ENCODE results near the gene SCFD1. TPM values are rescaled to one million over a fixed set of nuclear protein-coding genes. Genes with fewer than 3 reads are reported as not detected.
A peak's percentile ranks its signal among the peaks of the same experiment; 100 is the strongest.

Gene SCFD1
- total and polyA plus RNA-seq, 10 of the 15 experiments (the other 5 are each of a cell fraction or from before 2014, with no cell fraction given): 61.5 to 98.4 (median 82.5) TPM

- Histone ChIP-seq H4K20me1 (ENCODE audit: control insufficient read depth, insufficient read depth) (no peaks in the 10 kb centered on the region), H3K27ac (ENCODE audit: control insufficient read depth, insufficient read depth) (no peak overlapping the region), H2AFZ (ENCODE audit: control insufficient read depth, low read depth, low read length) (no peak overlapping the region), H3K27me3 (replicated peaks in 1 of 2; ENCODE audit: control insufficient read depth in 2 of 2, insufficient read depth in 2 of 2, low read length in 1 of 2) (no peaks in the 10 kb centered on the region), H3K4me1 (ENCODE audit: control insufficient read depth, insufficient read depth, low read length) (no peaks in the 10 kb centered on the region), H3K36me3 (ENCODE audit: control insufficient read depth in 2 of 2, insufficient read depth in 2 of 2, low read length in 1 of 2) (peaks cover 2 to 4% of the 10 kb centered on the region in 2 experiments; a peak in 3 of 4 replicates), H3K4me3 (no peak overlapping the region), H3K9ac (ENCODE audit: control insufficient read depth, insufficient read depth, low read length) (no peak overlapping the region), H3K79me2 (ENCODE audit: control insufficient read depth, insufficient read depth, low read length) (no peaks in the 10 kb centered on the region), H3K9me3 (replicated peaks; ENCODE audit: control insufficient read depth, insufficient read depth, low read length) (no peaks in the 10 kb centered on the region), H3K4me2 (ENCODE audit: control insufficient read depth, insufficient read depth) (no peak overlapping the region)
- SMC1A ChIA-PET (ENCODE audit: uncharacterized antibody, unreplicated experiment): interaction anchor here (1.4 kb wide), 1 partner anchor 9 kb away, joined by 4 read pairs; no protein-coding TSS in a partner anchor
- BruUV-seq (replicated peaks): no TSS peak
- POLR2A ChIA-PET: interaction anchor here (1.1 kb wide), 1 partner anchor 10 kb away, joined by 3 read pairs; no protein-coding TSS in a partner anchor
- WGBS (ENCODE audit: insufficient coverage, insufficient replicate concordance, low lambda C conversion rate, missing lambda C conversion rate): 96% methylated on average over 2 of the region's 2 CpGs
- TF ChIP-seq CBFB (IDR thresholded peaks at IDR 0.05; ENCODE audit: low read depth) (no peak), WRNIP1 (IDR thresholded peaks at IDR 0.05; ENCODE audit: borderline replicate concordance, low read depth, low read length) (no peak), IRF4 (IDR thresholded peaks at IDR 0.05; ENCODE audit: low read depth, low read length) (no peak), PRDM15 (CRISPR knock-in tag; IDR thresholded peaks at IDR 0.05) (no peak), CTCF (IDR thresholded peaks at IDR 0.05 in 2 of 3, conservative IDR thresholded peaks at IDR 0.05 in 1 of 3; ENCODE audit: control insufficient read depth in 2 of 3, extremely low read depth in 1 of 3, insufficient read depth in 1 of 3, low read depth in 3 of 3, low read length in 3 of 3) (peak; percentile 17 to 31 (median 24); a peak in 2 of 6 replicates)
- RAD21 ChIA-PET (ENCODE audit: unreplicated experiment): interaction anchor here (0.9 kb wide), 1 partner anchor 224 kb away, joined by 3 read pairs; no protein-coding TSS in a partner anchor
- ATAC-seq: peak; percentile 37; the same call in 1 of the 3 replicates
- in situ Hi-C loops (cut with MboI) (no loop called here), intact Hi-C loops (cut with micrococcal nuclease; ENCODE audit: unreplicated experiment) (no loop called here)
- CTCF ChIA-PET: interaction anchor here (0.6 to 2.2 kb wide), 9 partner anchors 8 to 108 kb away, joined by 3 to 7 read pairs (median 3); no protein-coding TSS in a partner anchor
- no peak for DNase-seq (ENCODE audit: low read depth, low spot score)
- FAIRE-seq: peak; percentile 54
Observed at GRCh38 chr14:30681752-30682355, 59.7 kb downstream of the SCFD1 start.
